HG02852 (cell line): Measurements from ENCODE around the gene KDM8.
"Not testable (repeated sequence)": the region's sequence is repeated elsewhere in the genome, so short reads cannot be mapped to it uniquely, and the experiment has no call there.

ENCODE experiments used
- ATAC-seq: cut with Tn5 transposase; IDR thresholded peaks from one replicate; pipeline ENCODE4 v1.9.1; 2021; ENCODE audit warnings: mild to moderate bottlenecking, moderate library complexity; ENCODE audit not compliant: unreplicated experiment

The KDM8 gene

GRCh38 chr16:27241658-27242057 is 38.3 kb downstream of the KDM8 start:
- ATAC-seq: no peak

GRCh38 chr16:27242398-27242797 is 39.1 kb downstream of the KDM8 start:
- no peak for ATAC-seq

GRCh38 chr16:27242868-27243590 is 39.7 kb downstream of the KDM8 start:
- no peak for ATAC-seq

DNA sequence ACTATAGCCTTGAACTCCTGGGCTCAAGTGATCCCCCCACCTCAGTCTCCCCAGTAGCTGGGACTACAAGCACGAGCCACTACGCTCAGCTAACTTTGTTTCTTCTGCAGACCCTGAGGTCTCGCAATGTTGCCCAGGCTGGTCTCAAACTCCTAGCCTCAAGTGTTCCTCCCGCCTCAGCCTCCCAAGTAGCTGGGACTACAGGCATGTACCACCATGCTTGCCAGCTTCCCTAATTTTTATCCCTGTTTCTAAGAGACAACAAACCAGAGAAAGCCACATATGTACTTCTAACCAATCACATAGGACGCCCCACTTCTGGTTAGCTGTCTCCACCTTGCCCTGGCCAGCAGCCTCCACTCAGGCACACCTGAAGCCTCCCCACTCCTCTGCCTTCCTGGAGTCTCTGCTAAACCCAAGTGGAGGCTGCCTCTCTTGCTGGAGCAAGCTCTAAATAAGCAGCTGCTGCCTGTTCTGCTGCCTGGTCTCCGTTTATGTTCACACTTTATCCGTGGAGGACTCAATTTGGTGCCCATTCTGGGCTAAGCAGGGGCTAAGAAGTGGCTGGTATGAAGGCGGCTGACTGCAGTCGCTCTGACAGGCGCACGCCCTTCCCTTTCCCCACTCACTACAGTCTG is 40.5 kb downstream of the KDM8 start:
- ATAC-seq: no peak

- ATAC-seq: no peak
These were observed 41.0 kb downstream of the KDM8 start for GRCh38 chr16:27244363-27244755.

DNA sequence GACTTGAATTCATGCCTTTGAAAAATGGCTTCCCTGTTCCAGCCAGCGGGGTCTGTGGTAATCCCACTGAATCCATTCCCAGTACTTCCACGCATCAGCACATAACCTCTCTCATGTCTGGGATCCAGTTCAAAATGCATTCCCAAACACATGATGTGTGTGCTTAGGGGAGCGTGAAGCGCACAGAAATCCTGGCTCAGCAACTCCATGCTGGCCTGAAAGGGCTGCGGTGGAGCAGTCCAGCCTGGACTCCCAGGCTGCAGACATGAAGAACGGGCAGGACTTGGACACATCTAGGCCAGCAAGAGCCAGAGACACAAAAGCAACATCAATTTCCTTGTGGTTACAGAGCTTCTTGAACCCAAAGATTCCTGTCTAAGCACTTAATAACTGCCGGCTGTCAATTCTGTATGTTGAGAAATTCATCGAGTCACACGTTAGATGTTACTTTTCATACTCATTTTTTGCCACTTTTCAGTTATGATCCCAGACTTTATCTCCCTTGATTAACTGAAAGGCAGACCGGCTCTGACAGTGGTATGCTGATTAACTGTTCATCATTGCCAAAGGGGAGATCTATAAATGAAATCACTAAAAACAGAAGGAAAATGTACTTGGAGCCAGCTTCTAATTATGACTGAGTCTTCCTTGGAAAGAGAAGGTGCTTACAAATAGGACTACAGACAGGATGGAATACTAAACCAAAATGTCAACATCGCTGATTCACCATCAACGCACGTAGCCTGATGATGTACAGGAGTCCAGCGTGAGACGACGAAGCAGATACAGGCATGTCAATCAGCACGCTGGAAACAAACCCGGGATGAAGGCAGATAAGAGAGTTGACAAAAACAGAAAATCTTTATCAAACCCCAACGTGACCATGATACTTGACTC is 42.2 kb downstream of the KDM8 start:
- no peak for ATAC-seq

DNA sequence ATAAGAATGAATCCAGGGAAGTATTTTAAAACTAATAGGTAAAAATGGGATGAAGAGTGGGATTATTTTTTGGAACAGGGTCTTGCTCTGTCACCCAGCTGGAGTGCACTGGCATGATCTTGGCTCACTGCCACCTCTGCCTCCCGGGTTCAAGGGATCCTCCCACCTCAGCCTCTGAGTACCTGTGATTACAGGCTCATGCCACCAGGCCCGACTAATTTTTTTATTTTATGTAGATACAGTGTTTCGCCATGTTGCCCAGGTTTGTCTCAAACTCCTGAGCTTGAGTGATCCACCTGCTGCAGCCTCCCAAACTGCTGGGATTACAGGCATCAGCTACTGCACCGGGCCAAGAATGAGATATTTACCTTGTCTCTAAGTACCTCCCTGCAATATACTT is 43.1 kb downstream of the KDM8 start:
- no peak for ATAC-seq

GRCh38 chr16:27247076-27247475 is 43.8 kb downstream of the KDM8 start:
- ATAC-seq: not testable (repeated sequence)

GRCh38 chr16:27248036-27248435 is 44.7 kb downstream of the KDM8 start:
- no peak for ATAC-seq

GRCh38 chr16:27248886-27249285 is 45.6 kb downstream of the KDM8 start:
- not testable (repeated sequence) for ATAC-seq

DNA sequence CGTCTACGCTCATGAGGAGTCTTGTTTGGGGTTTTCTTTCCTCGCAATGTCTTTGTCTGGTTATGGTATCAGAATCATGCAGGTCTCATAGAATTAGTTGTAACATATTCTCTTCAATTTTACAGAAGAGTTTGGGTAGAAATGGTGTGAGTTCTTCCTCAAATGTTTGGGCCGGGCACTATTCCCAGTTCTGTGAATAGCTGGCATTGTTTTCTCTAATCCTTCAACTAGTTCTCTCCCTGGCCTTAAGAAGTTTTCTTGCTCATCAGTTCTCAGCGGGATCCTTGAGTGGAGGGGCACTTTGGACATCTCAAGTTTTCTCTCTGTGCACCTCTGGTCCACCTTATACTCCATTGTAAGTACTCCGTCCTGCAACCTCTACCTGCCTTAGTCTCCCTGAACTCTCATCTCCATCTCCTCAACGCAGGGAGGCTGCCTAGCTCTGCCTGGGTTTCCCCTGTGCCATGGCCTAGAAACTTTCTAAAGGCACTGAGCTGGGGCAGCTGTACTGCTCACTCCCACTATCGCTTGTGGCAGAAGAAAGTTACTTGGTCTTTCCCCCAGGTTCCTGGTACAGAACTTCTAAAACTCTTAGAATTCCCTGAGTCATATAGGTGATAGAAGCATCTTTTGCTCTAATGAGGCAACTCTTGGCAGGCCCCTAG is 48.3 kb downstream of the KDM8 start:
- ATAC-seq: no peak

DNA sequence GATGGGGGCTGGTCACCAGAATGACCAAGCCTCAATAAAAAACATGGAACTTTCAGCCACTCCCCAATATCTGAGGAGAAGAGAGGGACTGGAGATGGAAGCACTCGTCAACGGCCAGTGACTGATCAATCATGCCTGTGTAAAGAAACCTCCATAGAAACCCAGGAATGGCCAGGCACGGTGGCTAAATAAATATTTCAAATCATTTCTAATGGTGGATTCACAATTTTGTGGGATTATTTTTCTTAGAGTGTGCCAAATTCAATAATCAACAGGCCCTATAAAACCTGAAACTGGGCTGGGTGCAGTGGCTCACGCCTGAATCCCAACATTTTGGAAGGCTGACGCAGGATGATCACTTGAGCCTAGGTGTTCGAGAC is 48.9 kb downstream of the KDM8 start:
- no peak for ATAC-seq

GRCh38 chr16:27253526-27253930 is 50.2 kb downstream of the KDM8 start:
- no peak for ATAC-seq

DNA sequence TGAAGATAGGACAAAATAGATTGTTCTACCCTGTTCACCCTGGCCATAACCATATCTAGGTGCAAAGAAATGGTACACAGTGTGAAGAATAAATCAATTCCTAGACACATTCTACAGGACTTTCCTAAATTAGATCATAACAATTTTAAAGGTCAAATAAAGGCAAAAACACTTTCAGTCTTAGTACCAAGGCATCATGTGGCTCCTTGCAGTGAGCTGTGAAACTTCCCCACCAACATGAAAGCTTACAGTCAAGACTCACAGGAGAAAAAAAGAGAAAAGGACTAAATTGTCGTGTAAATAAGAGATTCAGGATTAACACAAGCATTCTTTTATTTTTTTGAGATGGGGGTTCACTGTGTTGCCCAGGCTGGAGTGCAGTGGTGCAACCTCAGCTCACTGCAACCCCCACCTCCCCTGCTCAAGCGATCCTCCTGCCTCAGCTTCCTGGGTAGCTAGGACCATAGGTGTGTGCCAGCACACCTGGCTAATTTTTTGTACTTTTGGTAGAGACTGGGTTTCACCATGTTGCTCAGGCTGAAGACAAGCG is 51.0 kb downstream of the KDM8 start:
- ATAC-seq: peak; percentile 75

- ATAC-seq: no peak
These were observed 53.5 kb downstream of the KDM8 start for GRCh38 chr16:27256861-27257260.

- ATAC-seq: no peak
These were observed 53.9 kb downstream of the KDM8 start for GRCh38 chr16:27257271-27257670.

GRCh38 chr16:27258241-27258734 is 55.0 kb downstream of the KDM8 start:
- ATAC-seq: no peak

DNA sequence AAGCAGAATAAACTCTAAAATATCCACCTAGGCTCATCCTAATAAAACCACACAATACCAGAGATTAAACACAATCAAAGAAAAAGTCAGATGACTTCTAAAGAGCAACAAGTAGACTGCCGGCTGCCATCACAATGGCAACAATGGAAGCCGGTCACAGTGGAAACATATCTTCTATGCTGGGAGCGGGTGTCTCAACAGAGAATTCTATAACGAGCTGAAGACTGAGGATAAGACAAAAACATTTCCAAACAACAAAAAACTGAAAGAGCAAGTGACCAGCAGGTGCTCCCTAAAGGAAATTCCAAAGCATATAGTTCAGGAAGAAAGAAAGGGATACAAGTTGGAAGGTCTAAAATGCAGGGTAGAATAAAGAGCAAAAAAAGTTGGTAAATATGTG is 56.4 kb downstream of the KDM8 start:
- ATAC-seq: no peak

DNA sequence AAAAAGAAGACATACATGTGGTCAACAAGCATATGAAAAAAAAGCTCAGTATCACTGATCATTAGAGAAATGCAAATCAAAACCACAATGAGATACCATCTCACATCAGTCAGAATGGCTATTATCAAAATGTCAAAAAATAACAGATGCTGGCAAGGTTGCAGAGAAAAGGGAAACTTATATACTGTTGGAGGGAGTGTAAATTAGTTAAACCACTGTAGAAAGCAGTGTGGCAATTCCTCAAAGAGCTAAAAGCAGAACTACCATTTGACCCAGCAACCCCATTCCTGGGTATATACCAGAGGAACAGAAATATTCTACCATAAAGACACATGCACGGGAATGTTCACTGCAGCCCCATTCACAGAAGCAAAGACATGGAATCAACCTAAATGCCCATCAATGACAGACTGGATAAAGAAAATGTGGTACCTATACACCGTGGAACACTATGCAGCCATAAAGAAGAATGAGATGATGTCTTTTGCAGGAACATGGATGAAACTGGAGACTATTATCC is 59.6 kb downstream of the KDM8 start:
- ATAC-seq: not testable (repeated sequence)

DNA sequence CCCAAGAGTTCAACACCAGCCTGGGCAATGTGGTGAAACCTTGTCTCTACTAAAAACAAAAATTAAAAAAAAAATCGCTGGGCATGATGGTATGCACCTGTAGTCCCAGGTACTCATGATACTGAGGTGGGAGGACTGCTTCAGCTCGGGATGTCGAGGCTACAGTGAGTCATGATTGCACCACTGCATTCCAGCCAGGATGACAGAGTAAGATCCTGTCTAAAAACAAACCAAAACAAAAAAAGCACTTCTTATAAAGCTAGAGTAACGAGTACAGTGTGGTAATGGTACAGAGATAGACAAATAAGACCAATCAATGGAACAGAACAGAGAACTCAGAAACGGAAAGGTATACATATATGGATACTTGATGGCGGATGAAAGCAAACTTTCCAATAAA is 60.8 kb downstream of the KDM8 start:
- ATAC-seq: no peak
